ENCODE data around the gene LDLRAP1.
"Not testable (repeated sequence)": the region's sequence is repeated elsewhere in the genome, so short reads cannot be mapped to it uniquely, and the experiment has no call there.

The LDLRAP1 gene

GRCh38 chr1:25580927-25581326 is 37.5 kb downstream of the LDLRAP1 start:
- no peaks in the 10 kb centered on the region for H3K36me3 ChIP-seq (ENCODE audit: control insufficient read depth, insufficient read depth, low read length)
- no peaks in the 10 kb centered on the region; the same call in 1 of the 2 replicates for H3K27me3 ChIP-seq (replicated peaks; ENCODE audit: control insufficient read depth, insufficient read depth, low read length)
- no peak overlapping the region for H3K4me3 ChIP-seq (replicated peaks; ENCODE audit: low read depth, low read length)
- no peak for DNase-seq (ENCODE audit: extremely low read depth, insufficient read length)
- TF ChIP-seq, protein P1, sequence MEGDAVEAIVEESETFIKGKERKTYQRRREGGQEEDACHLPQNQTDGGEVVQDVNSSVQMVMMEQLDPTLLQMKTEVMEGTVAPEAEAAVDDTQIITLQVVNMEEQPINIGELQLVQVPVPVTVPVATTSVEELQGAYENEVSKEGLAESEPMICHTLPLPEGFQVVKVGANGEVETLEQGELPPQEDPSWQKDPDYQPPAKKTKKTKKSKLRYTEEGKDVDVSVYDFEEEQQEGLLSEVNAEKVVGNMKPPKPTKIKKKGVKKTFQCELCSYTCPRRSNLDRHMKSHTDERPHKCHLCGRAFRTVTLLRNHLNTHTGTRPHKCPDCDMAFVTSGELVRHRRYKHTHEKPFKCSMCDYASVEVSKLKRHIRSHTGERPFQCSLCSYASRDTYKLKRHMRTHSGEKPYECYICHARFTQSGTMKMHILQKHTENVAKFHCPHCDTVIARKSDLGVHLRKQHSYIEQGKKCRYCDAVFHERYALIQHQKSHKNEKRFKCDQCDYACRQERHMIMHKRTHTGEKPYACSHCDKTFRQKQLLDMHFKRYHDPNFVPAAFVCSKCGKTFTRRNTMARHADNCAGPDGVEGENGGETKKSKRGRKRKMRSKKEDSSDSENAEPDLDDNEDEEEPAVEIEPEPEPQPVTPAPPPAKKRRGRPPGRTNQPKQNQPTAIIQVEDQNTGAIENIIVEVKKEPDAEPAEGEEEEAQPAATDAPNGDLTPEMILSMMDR (IDR thresholded peaks at IDR 0.05; ENCODE audit: insufficient read depth, low read length, poor library complexity, severe bottlenecking): no peak

- no peaks in the 10 kb centered on the region for H3K36me3 ChIP-seq (ENCODE audit: control insufficient read depth, insufficient read depth, low read length)
- TF ChIP-seq, protein P1 (IDR thresholded peaks at IDR 0.05; ENCODE audit: insufficient read depth, low read length, poor library complexity, severe bottlenecking): no peak
- no peaks in the 10 kb centered on the region; the same call in 1 of the 2 replicates for H3K27me3 ChIP-seq (replicated peaks; ENCODE audit: control insufficient read depth, insufficient read depth, low read length)
- DNase-seq (ENCODE audit: extremely low read depth, insufficient read length): no peak
- no peak overlapping the region for H3K4me3 ChIP-seq (replicated peaks; ENCODE audit: low read depth, low read length)
Measured at GRCh38 chr1:25581764-25582163, 38.4 kb downstream of the LDLRAP1 start.

GRCh38 chr1:25583519-25584370 is 40.3 kb downstream of the LDLRAP1 start:
- TF ChIP-seq, protein P1 (IDR thresholded peaks at IDR 0.05; ENCODE audit: insufficient read depth, low read length, poor library complexity, severe bottlenecking): no peak
- no peak for DNase-seq (ENCODE audit: extremely low read depth, insufficient read length)
- Histone ChIP-seq H3K36me3 (ENCODE audit: control insufficient read depth, insufficient read depth, low read length) (no peaks in the 10 kb centered on the region), H3K27me3 (replicated peaks; ENCODE audit: control insufficient read depth, insufficient read depth, low read length) (no peaks in the 10 kb centered on the region), H3K4me3 (replicated peaks; ENCODE audit: low read depth, low read length) (no peak overlapping the region)

GRCh38 chr1:25586181-25586588 is 42.8 kb downstream of the LDLRAP1 start:
- TF ChIP-seq, protein P1 (IDR thresholded peaks at IDR 0.05; ENCODE audit: insufficient read depth, low read length, poor library complexity, severe bottlenecking): no peak
- no peak for DNase-seq (ENCODE audit: extremely low read depth, insufficient read length)

GRCh38 chr1:25587290-25587689 is 43.9 kb downstream of the LDLRAP1 start:
- DNase-seq (ENCODE audit: extremely low read depth, insufficient read length): no peak
- Histone ChIP-seq H3K4me3 (replicated peaks; ENCODE audit: low read depth, low read length) (no peak overlapping the region), H3K27me3 (replicated peaks; ENCODE audit: control insufficient read depth, insufficient read depth, low read length) (no peaks in the 10 kb centered on the region), H3K36me3 (ENCODE audit: control insufficient read depth, insufficient read depth, low read length) (no peaks in the 10 kb centered on the region)
- TF ChIP-seq, protein P1 (IDR thresholded peaks at IDR 0.05; ENCODE audit: insufficient read depth, low read length, poor library complexity, severe bottlenecking): no peak

More at GRCh38 chr1:25586181-25586588, 42.8 kb downstream of the LDLRAP1 start:
- H3K36me3 ChIP-seq (ENCODE audit: control insufficient read depth, insufficient read depth, low read length): no peaks in the 10 kb centered on the region
- no peak overlapping the region for H3K4me3 ChIP-seq (replicated peaks; ENCODE audit: low read depth, low read length)
- no peaks in the 10 kb centered on the region for H3K27me3 ChIP-seq (replicated peaks; ENCODE audit: control insufficient read depth, insufficient read depth, low read length)

DNA sequence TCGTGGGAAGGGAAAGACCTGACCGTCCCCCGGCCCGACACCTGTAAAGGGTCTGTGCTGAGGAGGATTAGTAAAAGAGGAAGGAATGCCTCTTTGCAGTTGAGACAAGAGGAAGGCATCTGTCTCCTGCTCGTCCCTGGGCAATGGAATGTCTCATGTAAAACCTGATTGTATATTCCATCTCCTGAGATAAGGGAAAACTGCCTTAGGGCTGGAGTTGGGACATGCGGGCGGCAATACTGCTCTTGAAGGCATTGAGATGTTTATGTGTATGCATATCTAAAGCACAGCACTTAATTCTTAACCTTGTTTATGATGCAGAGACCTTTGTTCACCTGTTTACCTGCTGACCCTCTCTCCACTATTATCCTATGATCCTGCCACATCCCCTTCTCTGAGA is 44.8 kb downstream of the LDLRAP1 start:
- H3K27me3 ChIP-seq (replicated peaks; ENCODE audit: control insufficient read depth, insufficient read depth, low read length); H3K36me3 ChIP-seq (ENCODE audit: control insufficient read depth, insufficient read depth, low read length); DNase-seq (ENCODE audit: extremely low read depth, insufficient read length); H3K4me3 ChIP-seq (replicated peaks; ENCODE audit: low read depth, low read length): not testable (repeated sequence)

GRCh38 chr1:25588786-25589185 is 45.4 kb downstream of the LDLRAP1 start:
- not testable (repeated sequence) for H3K4me3 ChIP-seq (replicated peaks; ENCODE audit: low read depth, low read length); DNase-seq (ENCODE audit: extremely low read depth, insufficient read length); H3K27me3 ChIP-seq (replicated peaks; ENCODE audit: control insufficient read depth, insufficient read depth, low read length); H3K36me3 ChIP-seq (ENCODE audit: control insufficient read depth, insufficient read depth, low read length)
